SK-N-MC (cell line): ENCODE measurements around the gene MORN3.

ENCODE experiments used
- EZH2 ChIP-seq: fragments of 200-600 bp; sonication (generic); IDR thresholded peaks from one replicate; pipeline ENCODE4 v1.6.1; 2017; ENCODE audit warnings: antibody characterized with exemption
- POLR2AphosphoS5 ChIP-seq: IDR thresholded peaks from 2 replicates; pipeline ENCODE4 v1.6.1; 2012; ENCODE audit warnings: mild to moderate bottlenecking, low read depth, low read length, borderline replicate concordance

DNA sequence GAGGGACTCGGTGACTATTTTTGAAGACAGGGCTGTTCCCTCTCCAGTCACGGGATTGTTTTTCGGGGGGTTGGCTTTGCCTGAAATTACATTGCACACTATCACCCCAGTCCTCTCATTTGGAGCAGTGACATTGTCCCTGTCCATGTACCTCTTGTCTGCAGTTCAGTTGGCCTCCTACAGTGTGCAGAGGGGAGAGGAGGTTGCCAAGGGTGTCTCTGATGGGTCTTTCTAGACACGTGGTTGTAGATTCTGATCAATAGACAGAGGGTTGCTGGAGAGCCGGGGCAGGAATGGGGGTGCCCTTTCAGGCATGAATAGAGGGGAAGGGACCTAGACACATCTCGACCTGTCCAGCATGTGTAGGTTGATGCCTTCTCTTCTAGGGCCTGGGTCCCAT, 44.3 kb upstream of the MORN3 start:
- TF ChIP-seq POLR2AphosphoS5 = no peak
- no peak for TF ChIP-seq EZH2
